Midbrain (tissue), 1 donor: ENCODE data around the gene SORBS1.

ENCODE experiments used
- DNase-seq: peaks from one replicate; lab custom pipeline; 2025; lab: John Stamatoyannopoulos, UW

Gene SORBS1

DNA sequence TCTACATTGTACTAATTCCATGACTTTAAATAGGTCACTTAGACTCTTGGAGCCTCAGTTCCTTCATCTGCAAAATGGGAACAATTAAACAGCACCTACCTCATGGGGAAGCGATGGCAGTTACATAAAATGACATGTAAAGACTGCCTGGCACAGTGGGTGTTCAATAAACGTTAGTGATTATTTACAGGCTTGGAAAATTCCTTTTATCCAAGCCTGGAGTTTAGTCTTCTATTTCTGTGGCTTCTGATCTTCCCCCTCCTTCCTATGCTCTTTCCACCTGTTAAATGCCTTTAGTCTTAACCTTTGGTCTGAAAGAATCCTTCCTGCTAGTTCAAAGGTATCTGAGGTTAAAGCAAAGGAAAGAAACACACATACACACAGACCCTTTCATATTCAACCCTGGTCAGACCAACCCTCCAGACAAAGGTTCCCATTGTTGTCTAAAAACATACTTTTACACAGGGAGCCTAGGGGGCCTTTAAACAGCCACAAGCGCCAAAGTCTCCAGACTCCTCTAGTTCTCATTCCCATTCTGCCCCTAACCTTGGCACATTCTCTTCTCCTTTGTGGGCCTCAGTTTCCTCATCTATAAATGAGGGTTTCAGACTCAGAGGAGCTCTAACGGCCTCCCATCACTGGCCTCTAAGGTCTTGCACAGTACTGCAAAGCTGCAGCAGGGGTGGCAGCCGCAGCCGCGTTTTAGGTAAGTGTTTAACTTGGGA lies 21.4 kb downstream of the SORBS1 start:
- no peak for DNase-seq

DNA sequence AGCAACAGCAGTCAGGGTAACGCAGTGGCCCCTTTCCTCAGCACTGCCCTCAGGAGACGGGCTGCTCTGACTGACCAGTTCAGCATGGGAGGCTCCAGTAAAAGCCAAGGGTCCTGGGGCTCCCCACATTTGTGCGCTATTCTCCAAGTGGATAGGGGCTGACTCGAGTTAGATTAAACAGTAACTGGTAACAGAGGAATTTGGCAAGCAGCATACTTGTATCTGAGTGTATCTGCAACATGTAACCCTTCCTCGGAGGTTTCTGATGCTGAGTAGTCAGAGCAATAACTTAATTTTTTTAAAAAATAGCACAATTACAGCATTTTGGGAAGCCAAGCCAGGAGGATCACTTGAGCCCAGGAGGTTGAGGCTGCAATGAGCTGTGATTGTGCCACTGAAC lies 22.8 kb downstream of the SORBS1 start:
- no peak for DNase-seq

DNA sequence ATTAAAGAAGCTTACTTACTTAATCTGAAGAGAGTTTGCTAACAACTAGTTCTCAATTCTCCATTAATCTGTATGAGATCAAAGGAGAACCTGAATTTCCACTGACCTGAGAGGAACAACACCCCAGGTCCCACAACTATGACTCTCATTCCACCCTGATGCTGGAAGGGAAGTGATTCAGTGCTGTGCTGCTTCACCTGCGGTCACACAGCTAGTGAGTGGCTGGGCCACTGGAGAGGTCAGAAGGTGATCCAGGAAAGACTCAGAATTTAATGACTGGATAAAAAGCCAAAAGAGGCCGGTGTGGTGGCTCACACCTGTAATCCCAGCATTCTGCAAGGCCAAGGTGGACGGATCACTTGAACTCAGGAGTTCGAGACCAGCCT lies 23.6 kb downstream of the SORBS1 start:
- no peak for DNase-seq

DNA sequence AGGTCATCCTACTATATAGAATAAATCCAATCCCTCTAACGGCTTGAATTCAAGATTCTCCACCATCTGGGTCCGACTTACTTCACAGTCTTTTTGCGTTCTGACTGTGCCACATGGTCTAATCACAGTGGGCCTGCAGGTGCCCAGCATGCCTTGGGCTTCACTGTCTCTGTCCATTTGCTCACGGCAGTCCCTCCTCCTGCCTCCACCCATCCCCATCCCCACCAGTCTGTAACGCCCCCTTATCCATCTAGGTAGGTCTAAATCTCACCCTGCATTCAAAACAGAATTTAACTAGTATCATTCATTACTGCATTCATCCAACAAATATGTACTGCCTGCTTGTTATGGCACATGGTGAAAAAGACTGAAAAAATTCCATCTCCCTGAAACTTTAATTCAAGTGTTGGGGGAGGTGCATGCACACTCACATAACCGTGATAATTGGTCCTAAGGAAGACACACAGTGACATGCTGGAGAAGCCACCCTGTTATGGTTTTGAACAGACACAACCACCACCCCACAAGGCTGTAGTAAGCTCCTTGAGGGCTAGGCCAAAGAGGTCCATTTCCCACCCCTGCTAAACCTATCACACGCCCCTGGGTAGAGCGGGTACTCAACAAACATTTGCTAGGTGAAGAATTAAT lies 24.2 kb downstream of the SORBS1 start:
- no peak for DNase-seq

- DNase-seq: no peak
Observed at GRCh38 chr10:95536017-95536416, 25.2 kb downstream of the SORBS1 start.

GRCh38 chr10:95535526-95535925 lies 25.6 kb downstream of the SORBS1 start:
- DNase-seq: no peak

DNA sequence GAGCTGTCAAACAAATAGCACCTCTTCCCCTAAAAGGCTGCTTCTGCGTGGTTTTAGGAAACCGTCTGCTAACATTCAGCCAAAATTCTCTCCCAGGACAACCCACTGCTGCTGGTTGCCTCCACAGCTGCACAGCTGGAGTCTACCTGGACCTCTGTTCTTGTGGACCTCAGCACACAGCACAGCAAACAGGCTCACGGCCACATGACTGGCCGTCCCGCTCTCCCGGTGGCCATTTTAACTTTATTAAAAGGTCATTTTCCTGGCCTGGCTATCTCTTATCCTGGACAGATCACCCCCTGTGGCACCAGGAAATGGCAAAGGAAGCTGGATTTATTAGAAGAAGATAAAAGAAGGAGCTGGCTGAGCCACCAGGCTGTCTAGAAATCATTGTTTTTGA lies 27.6 kb downstream of the SORBS1 start:
- DNase-seq: no peak

DNA sequence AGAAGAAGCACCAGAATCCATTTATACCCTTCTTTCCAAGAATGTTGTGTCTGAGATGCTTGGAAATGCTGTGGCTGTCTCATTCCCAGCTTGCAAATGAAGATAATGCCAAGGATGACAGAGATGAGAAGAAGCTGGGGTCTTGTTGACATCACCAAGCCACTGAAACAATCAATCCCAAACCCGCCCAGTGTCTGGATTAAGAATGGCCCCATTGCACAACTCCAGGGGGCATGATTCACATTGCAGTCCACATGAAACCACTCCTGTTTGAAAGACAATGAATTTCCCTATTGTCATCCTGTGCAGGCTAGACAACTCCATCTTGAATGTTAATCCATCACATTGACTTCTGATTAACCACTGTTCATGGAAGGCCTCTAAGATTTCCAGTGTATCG lies 28.6 kb downstream of the SORBS1 start:
- DNase-seq: no peak

- DNase-seq: no peak
Observed at GRCh38 chr10:95531994-95532399, 29.2 kb downstream of the SORBS1 start.

- no peak for DNase-seq
Observed at GRCh38 chr10:95531058-95531809, 29.9 kb downstream of the SORBS1 start.

DNA sequence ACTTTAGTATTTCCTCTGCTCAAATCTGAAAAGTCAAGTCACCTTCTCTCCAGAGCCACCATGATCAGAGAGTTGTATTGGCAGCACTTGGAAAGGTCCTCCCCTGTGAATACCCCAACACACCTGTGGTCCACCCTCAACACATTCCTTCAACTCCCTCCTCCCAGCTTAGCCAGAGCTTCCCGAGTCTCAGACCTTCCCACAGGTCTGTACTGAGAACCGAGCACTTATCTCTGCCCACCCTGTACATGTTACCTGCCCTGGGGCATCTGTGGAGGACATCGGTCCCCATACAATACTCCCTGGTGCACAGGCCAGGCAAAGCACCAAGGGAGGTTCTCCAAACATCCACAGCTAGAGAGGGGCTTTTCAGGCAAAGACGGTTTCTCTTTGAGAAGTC lies 30.6 kb downstream of the SORBS1 start:
- DNase-seq: no peak

GRCh38 chr10:95530029-95530428 lies 31.1 kb downstream of the SORBS1 start:
- DNase-seq: no peak

- no peak for DNase-seq
Observed at GRCh38 chr10:95526044-95526443, 35.1 kb downstream of the SORBS1 start.

DNA sequence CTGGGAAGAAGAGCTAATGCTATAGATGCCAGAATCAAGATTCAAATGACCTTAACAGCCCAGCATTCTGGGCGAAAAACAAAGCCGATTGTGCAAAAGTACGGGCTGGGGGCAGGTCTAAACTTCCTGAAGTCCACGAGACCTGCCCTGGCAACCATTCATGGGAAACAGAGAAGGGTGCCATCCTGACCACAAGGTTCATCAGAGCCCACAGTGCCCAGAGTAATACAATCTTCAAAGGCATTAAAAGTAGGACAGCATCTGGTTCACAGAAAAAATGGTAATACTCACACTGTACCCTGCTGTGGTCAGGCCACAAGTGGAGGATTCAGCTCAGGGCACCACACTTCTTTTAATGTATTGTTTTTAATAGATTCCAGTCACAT lies 36.1 kb downstream of the SORBS1 start:
- DNase-seq: no peak

DNA sequence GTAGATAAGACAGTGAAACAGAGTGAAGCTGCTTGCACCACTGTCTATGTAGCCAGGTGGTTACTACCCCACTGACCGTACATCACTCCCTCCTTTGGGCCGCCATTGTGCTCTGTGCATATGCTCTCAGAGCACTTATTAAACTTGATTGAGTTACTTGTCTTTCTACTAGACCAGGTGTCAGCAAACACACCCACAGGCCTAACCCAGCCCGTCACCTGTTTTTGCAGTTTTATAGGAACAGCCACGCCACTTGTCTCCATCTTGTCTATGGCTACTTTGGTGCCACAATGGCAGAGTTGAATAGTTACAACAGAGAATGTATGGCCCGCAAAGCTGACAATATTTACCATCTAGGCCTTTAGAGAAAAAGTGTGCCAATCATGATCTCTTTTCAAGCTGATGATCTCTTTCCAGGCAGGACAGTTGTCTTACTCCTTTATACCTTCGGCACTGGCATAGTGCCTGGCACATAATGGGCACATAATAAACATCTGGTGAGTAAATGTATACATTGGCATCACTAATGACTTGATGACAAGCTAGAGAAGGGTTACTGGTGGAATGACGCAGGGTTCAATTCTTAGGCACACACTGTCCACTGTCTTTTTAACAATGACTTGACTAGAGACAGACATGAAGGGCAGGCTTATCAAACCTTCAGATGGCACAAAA lies 36.7 kb downstream of the SORBS1 start:
- DNase-seq: no peak

DNA sequence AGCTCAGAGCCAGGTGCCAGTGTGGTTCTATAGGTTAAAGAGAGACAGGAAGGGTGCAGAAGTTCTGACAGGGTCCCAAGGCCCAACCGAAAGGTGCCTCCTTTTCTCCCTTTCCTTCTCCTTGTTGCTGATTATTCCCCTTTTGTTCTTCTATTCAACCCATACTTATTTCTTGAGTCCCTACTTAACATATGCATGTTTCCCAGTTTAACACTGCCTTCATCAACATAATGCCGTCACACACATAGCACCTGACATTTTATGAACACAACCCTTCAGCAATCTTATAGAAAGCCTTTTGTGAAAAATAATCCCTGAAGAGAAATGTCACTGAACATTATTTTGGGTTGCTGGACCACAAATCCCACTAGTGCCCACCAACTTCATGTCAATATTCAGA lies 39.1 kb downstream of the SORBS1 start:
- no peak for DNase-seq

DNA sequence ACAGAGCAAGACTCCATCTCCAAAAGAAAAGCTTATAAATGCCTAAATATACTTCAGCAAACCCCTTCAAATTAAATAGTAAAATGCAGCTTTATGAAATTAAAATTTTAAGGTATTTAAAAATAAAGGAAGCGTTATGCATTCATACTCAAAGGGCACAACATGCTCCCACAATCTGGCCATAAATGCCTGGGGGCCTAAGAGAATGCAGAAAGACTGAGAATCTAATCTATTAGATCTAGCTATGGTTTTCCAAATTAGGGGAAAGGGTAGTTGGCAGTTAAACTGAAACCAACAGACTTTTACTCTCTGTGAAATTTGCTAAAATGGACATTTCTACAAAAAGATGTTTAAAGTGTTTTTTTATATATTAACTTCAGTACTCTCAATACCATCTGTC lies 40.6 kb downstream of the SORBS1 start:
- DNase-seq: no peak

DNA sequence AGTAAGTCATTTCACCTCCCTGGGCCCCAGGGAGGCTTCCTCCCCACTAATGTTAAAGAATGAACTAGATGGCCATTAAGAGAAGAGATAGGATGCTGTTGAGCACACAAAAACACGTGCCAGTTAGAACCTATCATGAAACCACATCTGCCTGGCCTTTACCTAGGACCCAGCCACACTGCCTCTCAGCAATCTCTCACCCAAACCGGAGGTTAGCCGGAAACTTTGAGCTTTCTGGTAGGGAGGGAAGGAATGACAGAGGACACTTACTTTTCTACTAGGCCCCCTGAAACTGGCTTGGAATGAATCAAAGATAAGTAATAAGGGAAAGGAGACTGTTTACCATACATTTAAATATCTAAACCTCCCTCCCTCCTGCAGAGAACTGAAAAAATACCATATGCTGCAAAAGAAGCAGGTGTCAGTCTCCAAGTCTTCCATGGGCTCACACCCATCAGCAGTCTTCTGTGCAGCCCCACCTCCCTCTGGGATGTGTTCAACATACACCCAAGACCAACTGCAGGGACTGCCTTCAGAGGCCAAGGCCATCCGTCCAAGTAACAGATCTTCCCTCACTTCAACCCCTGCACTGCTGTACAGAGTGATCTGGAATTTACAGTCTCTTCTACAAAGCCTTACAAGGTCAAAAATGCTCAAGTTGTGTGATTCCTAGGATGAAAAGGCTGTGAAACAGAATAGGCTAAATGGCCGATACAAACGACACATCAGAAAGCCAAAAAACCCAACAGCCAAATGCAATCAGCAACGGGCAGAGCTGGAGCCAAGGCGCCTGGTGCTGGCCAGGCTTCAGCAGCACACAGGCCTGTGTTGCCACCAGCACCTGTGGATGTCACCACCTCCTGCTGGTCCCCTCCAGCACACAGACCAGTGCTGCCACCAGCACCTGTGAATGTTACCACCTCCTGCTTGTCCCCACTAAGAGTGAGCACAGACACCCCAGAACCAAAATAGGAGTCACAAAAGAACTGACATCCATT lies 42.4 kb downstream of the SORBS1 start:
- DNase-seq: no peak

DNA sequence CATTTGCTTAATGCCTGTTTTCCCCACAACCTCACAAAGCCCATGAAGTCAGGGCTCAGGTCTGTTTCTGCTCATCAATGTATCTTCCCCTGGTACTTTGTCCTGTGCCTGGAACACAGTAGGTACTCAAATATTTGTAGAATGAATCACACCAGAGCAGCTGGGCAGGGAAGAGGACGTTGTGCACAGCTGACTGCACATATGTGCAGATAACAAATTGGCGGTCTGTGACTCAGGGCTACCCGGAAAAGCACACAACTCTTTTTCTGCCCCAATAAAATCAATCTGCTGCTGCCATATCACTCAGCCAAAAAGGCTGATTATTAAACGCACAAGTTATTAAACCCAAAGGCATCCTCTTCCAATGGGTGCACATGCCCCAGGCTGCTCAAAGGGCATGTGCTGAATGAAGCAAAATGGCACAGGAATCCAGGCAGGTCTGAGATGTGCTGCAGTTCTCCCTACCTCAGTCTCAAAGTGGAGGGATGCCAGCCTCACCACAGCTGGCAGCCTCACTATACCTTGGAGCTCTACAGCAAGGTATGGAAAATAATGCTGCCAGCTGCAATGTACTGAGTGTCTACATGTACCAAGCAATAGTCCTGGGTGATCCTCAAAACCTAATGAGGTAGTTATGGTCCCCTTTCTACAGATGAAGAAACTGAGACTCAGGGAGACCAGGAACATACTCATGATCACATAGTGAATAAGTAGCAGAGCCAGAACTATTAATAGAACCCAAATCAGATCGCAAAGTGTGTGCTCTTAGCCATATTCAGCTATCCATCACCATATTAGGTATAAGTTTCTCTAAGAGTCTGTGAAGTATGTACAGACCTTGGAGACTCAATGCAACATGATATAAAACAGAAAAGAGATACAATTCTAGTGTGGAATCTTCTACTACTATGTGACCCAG lies 43.4 kb downstream of the SORBS1 start:
- DNase-seq: no peak

DNA sequence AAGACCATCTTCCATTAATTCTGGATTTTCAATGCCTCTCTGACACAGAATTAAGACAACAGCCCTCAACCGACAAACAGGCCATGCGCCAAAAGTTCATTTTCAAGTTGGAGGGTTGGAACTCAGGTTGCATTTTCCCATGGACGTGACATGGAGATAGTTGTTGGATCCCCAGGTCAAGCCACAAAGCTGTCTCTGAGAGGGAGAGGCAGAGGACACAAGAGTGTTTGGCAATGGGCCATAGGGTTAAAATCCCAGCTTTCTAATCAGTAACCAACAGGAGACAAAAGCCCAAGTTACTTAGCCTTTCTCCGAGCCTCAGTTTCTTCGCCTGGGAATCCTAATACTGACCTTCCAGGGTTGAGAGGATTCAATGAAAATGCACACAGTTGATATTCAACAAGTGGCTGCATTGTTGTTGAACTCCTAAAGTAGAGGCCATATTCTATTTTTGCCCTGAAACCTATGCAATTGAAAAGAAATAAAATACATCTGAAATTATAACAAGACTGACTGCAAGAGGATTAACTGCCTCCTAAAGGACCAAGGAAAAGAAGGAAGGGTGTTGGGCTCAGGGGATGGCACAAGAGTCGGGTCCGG lies 44.3 kb downstream of the SORBS1 start:
- DNase-seq: no peak
